ENCODE data around the gene TMPO.

GRCh38 chr12:98578392-98578791, 63.0 kb downstream of the TMPO start:
- TF ChIP-seq E2F5 (CRISPR knock-in tag; IDR thresholded peaks at IDR 0.05): no peak
- TF ChIP-seq E2F1 (CRISPR knock-in tag; IDR thresholded peaks at IDR 0.05): no peak
- TF ChIP-seq CTCF (IDR thresholded peaks at IDR 0.05): no peak
- TF ChIP-seq ZNF263 (CRISPR knock-in tag; IDR thresholded peaks at IDR 0.05; ENCODE audit: low read depth): no peak
- TF ChIP-seq NFYB (CRISPR knock-in tag; conservative IDR thresholded peaks at IDR 0.05; ENCODE audit: low read depth): no peak
- TF ChIP-seq RELA (CRISPR knock-in tag; IDR thresholded peaks at IDR 0.05; ENCODE audit: borderline replicate concordance): no peak
- TF ChIP-seq MAX (CRISPR knock-in tag; IDR thresholded peaks at IDR 0.05): no peak
- no peak for TF ChIP-seq JUN (CRISPR knock-in tag; IDR thresholded peaks at IDR 0.05)
- TF ChIP-seq ZBTB43 (CRISPR knock-in tag; IDR thresholded peaks at IDR 0.05): no peak
- TF ChIP-seq ZNF396 (CRISPR knock-in tag; IDR thresholded peaks at IDR 0.05; ENCODE audit: borderline replicate concordance): no peak

Measured in WTC11 (cell line).